Sigmoid colon (tissue), 7 donors: Measurements from ENCODE around the gene FASN. TPM values are rescaled to one million over a fixed set of nuclear protein-coding genes. Genes with fewer than 3 reads are reported as not detected.

Experiments
- DNase-seq: peaks from one replicate; pipeline ENCODE4 v3.0.0-alpha.2; 2019
- H3K27ac ChIP-seq, 4 donors: fragments of 200-600 bp; sonication (generic); one replicate each; pipeline ENCODE4 v1.5.1; 2016 to 2019; ENCODE audit warnings: mild to moderate bottlenecking in 1 of 4
- H3K27me3 ChIP-seq, 3 donors: fragments of 200-600 bp; sonication (generic); one replicate each; pipeline ENCODE4 v1.5.1; 2019; ENCODE audit warnings: mild to moderate bottlenecking in 1 of 3
- H3K36me3 ChIP-seq, 4 donors: fragments of 200-600 bp; sonication (generic); one replicate each; pipeline ENCODE4 v1.5.1; 2016 to 2019
- H3K4me1 ChIP-seq, 4 donors: fragments of 200-600 bp; sonication (generic); one replicate each; pipeline ENCODE4 v1.5.1; 2017 to 2019
- H3K4me3 ChIP-seq, 4 donors: fragments of 200-600 bp; sonication (generic); one replicate each; pipeline ENCODE4 v1.5.1; 2017 to 2019; ENCODE audit warnings: mild to moderate bottlenecking in 2 of 4, moderate library complexity in 1 of 4
- H3K9me3 ChIP-seq, 4 donors: fragments of 200-600 bp in 3 of 4; sonication (generic) in 3 of 4; one replicate each; pipeline versions ENCODE4 v1.5.1 to v1.6.1; 2013 to 2019
- CTCF ChIP-seq, 4 experiments: fragments of 450-650 bp in 3 of 4; fragments of 200-600 bp in 1 of 4; IDR thresholded peaks; one replicate each; pipeline ENCODE4 v1.5.1; 2016 to 2019; ENCODE audit warnings: antibody characterized with exemption in 4 of 4, mild to moderate bottlenecking in 3 of 4, moderate library complexity in 2 of 4
- EP300 ChIP-seq, 4 donors: sonication (generic); formaldehyde crosslinking; IDR thresholded peaks; one replicate each; pipeline ENCODE4 v1.6.1; 2017; ENCODE audit warnings: antibody characterized with exemption in 4 of 4
- POLR2A ChIP-seq, 2 donors: fragments of 450-650 bp; IDR thresholded peaks; one replicate each; pipeline ENCODE4 v1.6.1; 2016; ENCODE audit warnings: antibody characterized with exemption in 2 of 2, mild to moderate bottlenecking in 2 of 2, moderate library complexity in 2 of 2
- POLR2AphosphoS5 ChIP-seq, 4 donors: sonication (generic); formaldehyde crosslinking; IDR thresholded peaks; one replicate each; pipeline ENCODE4 v1.6.1; 2017; ENCODE audit warnings: antibody characterized with exemption in 4 of 4
- WGBS, 2 donors: extraction: QIAGEN DNeasy Blood & Tissue Kit; methylation state at CpG; one replicate each; pipeline ENCODE4 v1.1.7; 2013; 5-methylcytosine and 5-hydroxymethylcytosine counted together
- intact Hi-C: fragments of 100-400 bp; cut with DNase I; formaldehyde crosslinking; loops from one replicate; pipeline ENCODE4 v1.15.1; 2023
- polyA plus RNA-seq, 3 donors: library from polyadenylated mRNA; stranded (reverse); fragments of 200-250 nt; gene quantifications; one replicate each; pipeline ENCODE4 v1.2.3, GENCODE V29; 2013
- total RNA-seq, 4 donors: library from RNA; depleted of rRNA; stranded (reverse); fragments of >200 nt; gene quantifications; one replicate each; pipeline ENCODE4 v1.1.0, GENCODE V29; 2016
- donor health status: healthy with polysubstance abuse.
- donor health status: Bipolar disorder and iron deficiency.
- donor health status: healthy.

FASN gene
- total and polyA plus RNA-seq, 7 donors, result 12.7 to 152 (median 18.0) TPM

GRCh38 chr17:82089723-82090548 is 8.1 kb downstream of the FASN start:
- Histone ChIP-seq H3K9me3 (no peaks in the 10 kb centered on the region), H3K4me1 (no peaks in the 10 kb centered on the region), H3K4me3 (no peak overlapping the region), H3K27ac (no peak overlapping the region), H3K27me3 (no peaks in the 10 kb centered on the region), H3K36me3 (peaks cover 86 to 100% (median 96%) of the 10 kb centered on the region in 4 donors)
- WGBS, 2 donors, result 91 to 93% methylated on average over 29 of the region's 29 CpGs
- DNase-seq, result no peak
- TF ChIP-seq CTCF (IDR thresholded peaks at IDR 0.05) (no peak), POLR2A (IDR thresholded peaks at IDR 0.05) (no peak), POLR2AphosphoS5 (IDR thresholded peaks at IDR 0.05) (no peak), EP300 (IDR thresholded peaks at IDR 0.05) (no peak)
- intact Hi-C loops, result no loop called here

GRCh38 chr17:82088838-82089722 is 9.0 kb downstream of the FASN start:
- H3K4me3 ChIP-seq, result no peak overlapping the region
- H3K36me3 ChIP-seq, result peaks cover 83 to 100% (median 97%) of the 10 kb centered on the region in 4 donors
- WGBS, 2 donors, result 94 to 96% methylated on average over 47 of the region's 47 CpGs
- intact Hi-C loops, result no loop called here
- TF ChIP-seq POLR2AphosphoS5 (IDR thresholded peaks at IDR 0.05) (no peak), EP300 (IDR thresholded peaks at IDR 0.05) (no peak), CTCF (IDR thresholded peaks at IDR 0.05) (no peak), POLR2A (IDR thresholded peaks at IDR 0.05) (no peak)
- no peaks in the 10 kb centered on the region for H3K9me3 ChIP-seq
- no peak overlapping the region for H3K27ac ChIP-seq
- no peaks in the 10 kb centered on the region for H3K4me1 ChIP-seq
- no peak for DNase-seq
- H3K27me3 ChIP-seq, result no peaks in the 10 kb centered on the region

- H3K36me3 ChIP-seq, result peaks cover 83 to 100% (median 97%) of the 10 kb centered on the region in 4 donors
- no peak overlapping the region for H3K27ac ChIP-seq
- intact Hi-C loops, result no loop called here
- no peak for DNase-seq
- no peaks in the 10 kb centered on the region for H3K4me1 ChIP-seq
- WGBS, 2 donors, result 96% methylated on average over 48 of the region's 48 CpGs
- TF ChIP-seq CTCF (IDR thresholded peaks at IDR 0.05) (no peak), EP300 (IDR thresholded peaks at IDR 0.05) (no peak), POLR2A (IDR thresholded peaks at IDR 0.05) (no peak), POLR2AphosphoS5 (IDR thresholded peaks at IDR 0.05) (no peak)
- H3K4me3 ChIP-seq, result no peak overlapping the region
- no peaks in the 10 kb centered on the region for H3K9me3 ChIP-seq
- H3K27me3 ChIP-seq, result no peaks in the 10 kb centered on the region
These were observed 9.8 kb downstream of the FASN start for GRCh38 chr17:82087961-82088837.
